ENCODE measurements around the gene LRRK1. TPM values are rescaled to one million over a fixed set of nuclear protein-coding genes. Genes with fewer than 3 reads are reported as not detected.

Gene LRRK1
- total and polyA plus RNA-seq, 2 donors (not counting 1 experiment from before 2014, with no cell fraction given) = 19.8 to 53.0 TPM

DNA sequence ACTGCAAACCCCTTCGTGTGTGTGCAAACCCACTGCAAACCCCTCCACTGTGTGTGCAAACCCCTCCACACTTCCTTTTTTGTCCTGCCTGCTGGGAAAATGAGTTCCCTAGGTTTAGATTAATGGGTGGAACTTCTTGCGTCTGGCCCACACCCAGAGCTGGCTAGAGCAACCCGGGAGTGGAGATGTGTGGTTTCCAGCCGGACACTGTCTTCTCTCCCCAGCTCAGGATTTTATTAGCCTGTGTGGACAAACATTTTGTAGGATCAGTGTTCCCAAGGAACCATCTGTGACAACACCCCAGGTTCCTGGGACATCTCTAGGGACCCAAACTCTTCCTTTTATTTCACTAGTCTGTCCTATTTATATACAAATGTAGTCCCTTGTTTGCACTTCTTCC lies 9.6 kb upstream of the LRRK1 start:
- peaks cover 2% of the 10 kb centered on the region for H3K9me3 Mint-ChIP-seq (ENCODE audit: insufficient read depth)
- H3K4me1 ChIP-seq (ENCODE audit: control insufficient read depth in 2 of 2, insufficient read depth in 2 of 2, low read length in 2 of 2) = no peaks in the 10 kb centered on the region
- DNase-seq (no peak), ATAC-seq (ENCODE audit: low read depth) (no peak)
- H3K4me3 ChIP-seq (ENCODE audit: control extremely low read depth in 1 of 5, extremely low read depth in 1 of 5, insufficient read depth in 1 of 5, low read depth in 2 of 5, low read length in 4 of 5) = no peak overlapping the region
- intact Hi-C loops (cut with micrococcal nuclease) = no loop called here
- H3K9me3 ChIP-seq (ENCODE audit: control extremely low read depth in 1 of 3, control insufficient read depth in 2 of 3, insufficient read depth in 1 of 3, low read length in 2 of 3) = peaks cover 0 to 1% (median 0%) of the 10 kb centered on the region in 3 donors
- no peak for TF ChIP-seq CTCF (IDR thresholded peaks at IDR 0.05)
- TF ChIP-seq EZH2 (IDR thresholded peaks at IDR 0.05; ENCODE audit: borderline replicate concordance, insufficient read depth, low read depth, low read length, poor library complexity, severe bottlenecking) = no peak
- H3K4me2 ChIP-seq (replicated peaks; ENCODE audit: low read depth, low read length, poor library complexity, severe bottlenecking) = no peak overlapping the region
- no peak overlapping the region for H3K9ac ChIP-seq (ENCODE audit: low read length)
- no peaks in the 10 kb centered on the region for H3K27me3 ChIP-seq (replicated peaks in 1 of 4; ENCODE audit: control extremely low read depth in 1 of 4, control insufficient read depth in 3 of 4, insufficient read depth in 4 of 4, low read length in 3 of 4)
- no peak overlapping the region for H2AFZ ChIP-seq (ENCODE audit: insufficient read depth, low read depth, low read length, poor library complexity, severe bottlenecking)
- no peak overlapping the region for H3K27ac Mint-ChIP-seq
- no peaks in the 10 kb centered on the region for H3K79me2 ChIP-seq (ENCODE audit: control insufficient read depth, insufficient read depth, low read length)
- 100% methylated on average over 2 of the region's 4 CpGs for WGBS (ENCODE audit: insufficient coverage)
- H4K20me1 ChIP-seq (ENCODE audit: control insufficient read depth, insufficient read depth, low read length, poor library complexity, severe bottlenecking) = no peaks in the 10 kb centered on the region
- H3K4me1 Mint-ChIP-seq = no peaks in the 10 kb centered on the region
- H3K4me3 Mint-ChIP-seq = no peak overlapping the region
- H3K36me3 ChIP-seq (replicated peaks in 1 of 2; ENCODE audit: control extremely low read depth in 1 of 2, control insufficient read depth in 1 of 2, extremely low read depth in 1 of 2, insufficient read depth in 2 of 2, low read length in 1 of 2) = no peaks in the 10 kb centered on the region
- peaks cover 10% of the 10 kb centered on the region for H3K27me3 Mint-ChIP-seq
- H3K27ac ChIP-seq (ENCODE audit: low read length in 2 of 2) = no peak overlapping the region
- POLR2A ChIA-PET = no interaction called here
- CTCF ChIA-PET = interaction anchor here (14.9 kb wide), 1 partner anchor 98 kb away, joined by 807 read pairs; no protein-coding TSS in a partner anchor

DNA sequence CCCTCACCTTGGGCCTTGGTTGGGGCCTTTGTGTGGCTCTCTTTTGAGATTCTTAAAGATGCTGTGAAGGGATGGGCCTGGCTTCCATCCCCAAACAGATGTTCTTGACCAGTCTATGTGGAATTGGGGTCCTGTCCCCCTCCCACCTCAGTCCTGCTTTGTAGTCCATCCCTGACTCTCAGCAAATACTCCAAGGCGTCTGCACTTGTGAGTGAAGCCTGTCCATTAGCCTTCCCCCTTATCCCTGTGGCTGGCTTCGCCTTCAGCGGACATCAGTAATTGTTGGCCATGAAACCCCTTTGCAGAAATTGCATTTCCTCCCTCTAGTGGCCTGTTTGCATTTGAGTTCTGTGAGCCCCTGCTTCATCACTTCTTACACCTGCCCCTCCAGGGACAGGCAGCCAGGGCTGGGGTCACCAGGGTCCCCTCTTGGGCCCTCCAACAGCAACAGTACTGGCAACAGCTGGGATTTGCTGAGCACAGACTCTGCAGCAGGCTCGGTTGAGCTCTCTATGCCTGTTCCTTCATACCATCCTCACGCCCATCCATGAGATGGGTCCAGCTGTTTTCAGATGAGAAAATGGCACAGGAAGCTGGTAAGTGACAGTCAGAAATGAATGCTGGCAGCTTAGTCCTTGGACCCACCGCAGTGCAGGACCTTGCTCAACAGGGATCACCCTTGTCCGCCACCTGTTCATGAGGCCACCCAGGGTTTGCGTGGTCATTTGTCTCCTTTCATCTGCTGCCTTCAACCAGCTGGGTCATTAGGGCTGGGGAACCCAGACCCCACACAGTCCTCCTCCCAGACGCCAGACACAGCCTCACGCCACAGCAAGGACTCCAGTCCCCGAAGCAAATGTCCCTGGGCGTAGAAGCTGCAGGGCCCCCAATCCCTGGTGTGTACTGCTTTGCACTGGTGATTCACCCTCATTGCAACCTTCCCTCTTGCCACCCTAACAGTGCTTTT lies 8.9 kb upstream of the LRRK1 start:
- H4K20me1 ChIP-seq (ENCODE audit: control insufficient read depth, insufficient read depth, low read length, poor library complexity, severe bottlenecking) = no peaks in the 10 kb centered on the region
- no peaks in the 10 kb centered on the region for H3K27me3 ChIP-seq (replicated peaks in 1 of 4; ENCODE audit: control extremely low read depth in 1 of 4, control insufficient read depth in 3 of 4, insufficient read depth in 4 of 4, low read length in 3 of 4)
- peaks cover 10% of the 10 kb centered on the region for H3K27me3 Mint-ChIP-seq
- no peak for ATAC-seq (ENCODE audit: low read depth)
- no peaks in the 10 kb centered on the region for H3K36me3 ChIP-seq (replicated peaks in 1 of 2; ENCODE audit: control extremely low read depth in 1 of 2, control insufficient read depth in 1 of 2, extremely low read depth in 1 of 2, insufficient read depth in 2 of 2, low read length in 1 of 2)
- DNase-seq = no peak
- H2AFZ ChIP-seq (ENCODE audit: insufficient read depth, low read depth, low read length, poor library complexity, severe bottlenecking) = no peak overlapping the region
- H3K9me3 Mint-ChIP-seq (ENCODE audit: insufficient read depth) = peaks cover 2% of the 10 kb centered on the region
- no peak overlapping the region for H3K27ac ChIP-seq (ENCODE audit: low read length in 2 of 2)
- H3K27ac Mint-ChIP-seq = no peak overlapping the region
- H3K4me1 ChIP-seq (ENCODE audit: control insufficient read depth in 2 of 2, insufficient read depth in 2 of 2, low read length in 2 of 2) = no peaks in the 10 kb centered on the region
- TF ChIP-seq CTCF (IDR thresholded peaks at IDR 0.05) (no peak), EZH2 (IDR thresholded peaks at IDR 0.05; ENCODE audit: borderline replicate concordance, insufficient read depth, low read depth, low read length, poor library complexity, severe bottlenecking) (no peak)
- H3K9me3 ChIP-seq (ENCODE audit: control extremely low read depth in 1 of 3, control insufficient read depth in 2 of 3, insufficient read depth in 1 of 3, low read length in 2 of 3) = peaks cover 0 to 1% (median 0%) of the 10 kb centered on the region in 3 donors
- POLR2A ChIA-PET = no interaction called here
- 92% methylated on average over 12 of the region's 12 CpGs for WGBS (ENCODE audit: insufficient coverage)
- H3K4me3 Mint-ChIP-seq = no peak overlapping the region
- H3K4me3 ChIP-seq (ENCODE audit: control extremely low read depth in 1 of 5, extremely low read depth in 1 of 5, insufficient read depth in 1 of 5, low read depth in 2 of 5, low read length in 4 of 5) = no peak overlapping the region
- CTCF ChIA-PET = interaction anchor here (14.9 kb wide), 1 partner anchor 98 kb away, joined by 807 read pairs; no protein-coding TSS in a partner anchor
- H3K4me1 Mint-ChIP-seq = no peaks in the 10 kb centered on the region
- H3K4me2 ChIP-seq (replicated peaks; ENCODE audit: low read depth, low read length, poor library complexity, severe bottlenecking) = no peak overlapping the region
- no peak overlapping the region for H3K9ac ChIP-seq (ENCODE audit: low read length)
- no peaks in the 10 kb centered on the region for H3K79me2 ChIP-seq (ENCODE audit: control insufficient read depth, insufficient read depth, low read length)
- intact Hi-C loops (cut with micrococcal nuclease) = loop anchor here (10.0 kb wide), 1 partner anchor 565 kb away; the partner anchor contains the start of gene ADAMTS17
